ENCODE results near the gene LNP1. TPM values are rescaled to one million over a fixed set of nuclear protein-coding genes. Genes with fewer than 3 reads are reported as not detected.

LNP1 gene
- total and polyA plus RNA-seq, 9 of the 15 experiments (the other 6 are each of a cell fraction or from before 2014, with no cell fraction given), result 1.9 to 5.2 (median 4.5) TPM

GRCh38 chr3:100412912-100413590, 11.7 kb downstream of the LNP1 start:
- WGBS (ENCODE audit: insufficient coverage, low coverage, missing lambda C conversion rate), result 77% methylated on average over 4 of the region's 4 CpGs
- Histone ChIP-seq H3K9ac (ENCODE audit: insufficient read depth in 1 of 2, low read depth in 2 of 2, low read length in 2 of 2) (no peak overlapping the region), H3K27me3 (ENCODE audit: control insufficient read depth in 2 of 2, insufficient read depth in 2 of 2, low read length in 2 of 2) (no peaks in the 10 kb centered on the region), H3K79me2 (ENCODE audit: control insufficient read depth, insufficient read depth, low read length) (peaks cover 10% of the 10 kb centered on the region; the same call in 2 of the 3 replicates), H3K9me1 (ENCODE audit: control insufficient read depth, insufficient read depth, low read length) (no peaks in the 10 kb centered on the region), H3K9me3 (replicated peaks; ENCODE audit: control insufficient read depth, insufficient read depth, low read depth, low read length) (no peaks in the 10 kb centered on the region), H2AFZ (ENCODE audit: low read depth, low read length) (no peak overlapping the region), H3K4me2 (ENCODE audit: insufficient read depth, low read length) (no peak overlapping the region), H3K27ac (ENCODE audit: extremely low read depth, low read depth, low read length) (no peak overlapping the region), H3K4me1 (replicated peaks in 1 of 2; ENCODE audit: control insufficient read depth in 2 of 2, insufficient read depth in 2 of 2, low read length in 2 of 2) (no peaks in the 10 kb centered on the region; a peak in 1 of 5 replicates), H3K36me3 (ENCODE audit: control insufficient read depth, insufficient read depth, low read length) (no peaks in the 10 kb centered on the region), H3K4me3 (no peak overlapping the region), H4K20me1 (replicated peaks; ENCODE audit: control insufficient read depth, insufficient read depth, low read length) (no peaks in the 10 kb centered on the region)
- no TSS peak for BruUV-seq (replicated peaks)
- ATAC-seq, result no peak
- no peak for DNase-seq (ENCODE audit: extremely low read depth in 1 of 4, low spot score in 3 of 4)
- ChIA-PET CTCF (ENCODE audit: low intra/inter-chr PET ratio) (no interaction called here), POLR2A (no interaction called here)
- intact Hi-C loops (cut with micrococcal nuclease) (no loop called here), in situ Hi-C loops (cut with MboI) (no loop called here)
- no peak for TF ChIP-seq U2AF2 (optimal IDR thresholded peaks at IDR 0.05; ENCODE audit: low read depth, low read length)
- TF ChIP-seq ZBTB49 (CRISPR knock-in tag; IDR thresholded peaks at IDR 0.05; ENCODE audit: borderline replicate concordance), result no peak
- no peak for TF ChIP-seq DPF2 (IDR thresholded peaks at IDR 0.05)
- TF ChIP-seq MCM7 (IDR thresholded peaks at IDR 0.05), result no peak
- no peak for TF ChIP-seq ZBTB34 (CRISPR knock-in tag; IDR thresholded peaks at IDR 0.05)
- no peak for TF ChIP-seq MAFF (IDR thresholded peaks at IDR 0.05; ENCODE audit: low read length)
- no peak for TF ChIP-seq TCF7 (IDR thresholded peaks at IDR 0.05; ENCODE audit: borderline replicate concordance)
- TF ChIP-seq ZNF408 (CRISPR knock-in tag; IDR thresholded peaks at IDR 0.05; ENCODE audit: low read depth), result no peak
- no peak for TF ChIP-seq ELF2 (CRISPR knock-in tag; IDR thresholded peaks at IDR 0.05)
- TF ChIP-seq ZBTB12 (CRISPR knock-in tag; IDR thresholded peaks at IDR 0.05), result no peak
- TF ChIP-seq BDP1 (IDR thresholded peaks at IDR 0.05; ENCODE audit: insufficient read depth, insufficient read length), result no peak
- TF ChIP-seq POLR3A (IDR thresholded peaks at IDR 0.05; ENCODE audit: borderline replicate concordance, extremely low read depth, insufficient read depth, insufficient read length), result no peak
- FAIRE-seq, result no peak

All from K562 (cell line).